ENCODE data around the gene SOD3.
A peak's percentile ranks its signal among the peaks of the same experiment; 100 is the strongest.

Gene SOD3

DNA sequence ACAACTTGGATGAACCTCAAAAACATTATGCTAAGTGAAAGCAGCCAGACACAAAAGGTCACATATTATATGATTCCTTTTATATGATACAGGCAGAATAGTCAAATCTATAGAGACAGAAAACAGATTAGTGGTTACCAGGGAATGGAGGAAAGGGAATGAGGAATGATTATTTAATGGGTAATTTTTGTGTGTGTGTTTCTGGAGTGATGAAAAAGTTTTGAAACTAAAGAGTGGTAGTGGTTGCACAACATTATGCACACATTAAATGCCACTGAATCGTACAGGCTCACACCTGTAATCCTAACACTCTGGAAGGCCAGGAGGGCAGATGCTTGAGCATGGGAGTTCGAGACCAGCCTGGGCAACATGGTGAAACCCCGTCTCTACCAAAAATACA is 19.6 kb upstream of the SOD3 start:
- DNase-seq: no peak

DNA sequence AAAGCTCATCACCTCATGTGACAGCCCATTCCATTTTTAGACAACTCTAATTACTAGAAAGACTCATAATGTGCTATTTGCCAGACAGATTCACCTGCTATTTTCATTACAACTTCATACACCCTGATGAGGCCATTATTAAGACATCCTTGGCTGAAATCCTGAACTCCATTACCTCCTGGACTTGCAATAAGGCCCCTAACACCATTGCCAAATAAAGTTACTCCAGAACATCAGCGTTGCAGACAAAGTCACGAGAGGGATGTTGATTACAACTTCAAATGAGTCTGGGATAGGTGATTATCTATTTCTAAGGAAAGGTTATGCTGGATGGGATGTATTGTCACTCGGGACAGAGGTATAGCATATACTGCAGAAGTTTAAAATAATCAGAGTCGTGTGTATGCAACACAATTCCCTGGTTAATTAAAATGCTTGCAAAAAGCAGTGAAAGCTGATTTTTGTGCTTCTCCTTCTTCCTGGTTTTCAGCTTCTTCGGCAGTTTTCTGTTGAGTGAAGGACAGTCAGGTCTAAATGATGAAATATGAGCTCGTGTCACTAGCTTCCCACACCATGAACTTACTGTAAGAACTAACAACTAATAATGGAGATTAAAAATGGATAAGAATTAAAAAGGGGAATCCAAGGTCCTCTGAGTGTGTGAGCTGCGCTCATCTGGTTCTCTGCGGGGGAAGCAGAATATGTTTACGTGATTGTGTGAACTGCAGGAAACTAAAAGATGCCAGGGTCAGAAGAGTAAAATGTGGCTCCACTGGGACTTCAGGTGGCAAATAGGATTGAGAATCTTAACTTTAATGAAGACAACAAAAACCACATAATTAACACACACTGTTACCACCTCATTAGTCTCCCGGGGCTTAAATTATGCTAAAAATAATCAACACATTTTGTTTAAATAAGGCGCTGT is 17.6 kb upstream of the SOD3 start:
- peak; percentile 26 for DNase-seq

DNA sequence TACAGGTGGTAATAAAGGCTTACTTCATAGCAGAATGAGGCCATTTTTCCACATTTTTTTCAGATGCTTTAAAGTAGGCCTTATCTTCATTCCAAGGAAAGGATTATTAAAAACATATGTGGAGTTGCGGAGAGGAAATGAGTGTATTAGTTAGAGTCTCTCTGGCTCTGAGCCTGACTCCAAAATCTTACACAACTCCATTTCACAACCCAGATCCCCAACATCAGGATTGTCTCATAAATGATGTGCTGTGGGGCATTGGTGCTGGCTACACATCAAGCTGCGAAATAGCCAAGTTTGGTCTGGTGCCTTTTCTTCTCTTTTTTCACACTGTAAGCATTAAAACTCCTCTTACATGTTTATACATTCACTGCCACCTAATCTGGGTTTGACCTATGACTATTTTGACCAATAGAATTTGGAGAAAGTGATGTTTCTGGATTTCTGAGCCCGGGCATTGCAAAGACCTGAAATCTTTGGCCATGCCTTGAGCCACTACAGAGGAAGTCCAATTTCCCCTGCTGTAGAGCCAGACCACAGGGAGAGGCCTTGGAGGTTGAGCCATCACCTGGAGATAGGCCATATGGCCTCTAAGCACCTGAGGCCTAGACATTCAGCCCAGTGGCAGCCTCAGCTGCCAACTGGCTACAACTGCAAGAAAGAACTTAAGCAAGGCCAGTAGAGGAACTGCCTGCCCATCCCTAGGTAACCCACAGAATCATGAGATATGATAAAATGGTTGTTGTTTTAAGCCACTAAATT is 16.7 kb upstream of the SOD3 start:
- peak; percentile 48 for DNase-seq

DNA sequence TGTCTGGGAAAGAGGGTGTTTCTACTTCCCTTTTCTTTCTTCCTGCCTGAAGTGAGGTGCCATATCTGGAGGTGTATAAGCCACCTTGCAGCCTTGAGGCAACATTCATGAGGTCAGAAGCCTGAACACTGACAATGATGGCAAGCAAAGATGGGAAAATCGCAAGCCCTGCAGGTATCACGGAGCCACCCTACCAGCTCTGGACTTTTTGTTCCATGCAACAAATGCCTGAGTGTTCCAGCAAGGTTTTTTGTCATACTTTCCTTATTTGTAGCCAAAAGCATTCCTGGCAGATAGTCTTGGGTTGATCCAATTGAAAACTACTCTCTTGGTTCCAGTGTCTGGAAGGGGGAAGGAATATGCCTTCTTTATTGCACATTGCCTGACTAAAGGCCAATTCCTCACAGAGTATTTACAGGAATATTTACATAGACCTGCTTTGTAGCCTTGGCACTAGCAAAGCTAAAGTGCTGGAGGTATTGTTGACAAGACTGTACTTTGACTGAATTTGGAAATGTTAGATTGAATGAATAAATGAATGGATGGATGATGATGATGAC is 14.4 kb upstream of the SOD3 start:
- no peak for DNase-seq

DNA sequence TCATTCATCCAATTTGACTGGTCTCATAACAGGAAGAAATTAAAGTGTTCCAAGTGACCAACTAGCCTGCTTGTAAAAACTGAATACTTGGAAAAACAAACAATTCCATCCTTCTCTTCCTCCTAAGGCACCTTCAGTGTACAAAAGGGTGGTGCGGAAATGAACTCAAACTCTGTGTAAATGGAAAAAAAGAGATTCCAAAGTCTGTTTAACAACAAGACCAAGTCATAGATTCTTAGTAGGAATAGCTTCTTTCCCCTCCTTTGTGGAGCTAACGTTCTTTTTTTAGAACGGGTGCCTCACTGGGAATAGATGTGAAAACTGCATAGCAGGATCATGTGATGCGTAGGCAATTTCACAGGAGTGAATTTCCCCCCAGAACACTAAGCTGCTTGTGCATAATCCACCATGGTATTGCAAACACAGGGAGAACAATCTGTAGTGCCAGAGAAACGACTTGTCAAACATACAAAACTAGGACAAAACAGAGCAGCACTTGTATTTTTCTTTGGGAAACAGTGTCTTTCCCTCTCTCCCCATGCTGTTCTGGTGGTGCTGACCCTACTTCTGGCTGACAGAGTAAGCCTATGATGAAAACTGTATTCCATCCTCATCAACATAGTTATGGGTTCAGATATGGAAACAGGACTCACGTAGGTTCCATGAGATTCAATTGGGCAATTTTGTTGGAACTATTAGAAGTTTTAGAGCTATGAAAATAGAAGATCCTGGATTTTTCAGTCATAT is 13.2 kb upstream of the SOD3 start:
- no peak for DNase-seq

DNA sequence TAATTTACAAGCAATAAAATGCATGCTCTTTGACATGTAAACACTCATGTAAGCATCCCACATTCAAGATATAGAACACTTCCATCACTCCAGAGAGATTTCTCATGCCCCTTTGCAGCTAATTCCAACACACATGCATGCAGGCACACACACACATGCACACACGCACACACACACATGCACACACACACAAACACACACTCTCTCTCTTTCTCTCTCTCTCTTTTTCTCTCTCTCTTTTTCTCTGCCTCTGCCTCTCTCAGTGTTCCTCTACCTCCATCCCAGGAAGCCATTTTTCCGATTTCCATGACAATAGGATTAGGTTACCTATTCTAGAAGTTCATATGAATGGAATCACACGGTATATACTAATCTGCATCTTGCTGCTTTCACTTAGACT is 11.9 kb upstream of the SOD3 start:
- no peak for DNase-seq

DNA sequence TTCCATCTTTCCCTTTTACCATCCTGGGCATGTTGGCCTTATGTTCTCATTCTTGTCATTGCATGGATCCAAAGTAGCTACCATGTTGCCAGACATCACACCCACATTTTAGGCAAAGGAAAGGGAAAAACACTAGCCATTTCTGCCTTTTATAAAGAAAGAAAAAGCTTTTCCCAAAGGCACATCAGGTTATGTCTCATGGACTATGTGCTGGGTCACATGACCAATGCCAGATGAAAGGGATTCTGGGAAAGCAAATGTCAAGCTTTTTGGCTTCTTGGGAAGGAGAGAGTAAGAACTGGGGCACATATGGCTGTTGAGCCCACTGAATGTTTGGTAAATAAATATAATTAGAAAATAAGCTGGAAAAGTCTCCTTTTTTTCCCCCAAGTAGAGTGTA is 4.3 kb upstream of the SOD3 start:
- DNase-seq: no peak

DNA sequence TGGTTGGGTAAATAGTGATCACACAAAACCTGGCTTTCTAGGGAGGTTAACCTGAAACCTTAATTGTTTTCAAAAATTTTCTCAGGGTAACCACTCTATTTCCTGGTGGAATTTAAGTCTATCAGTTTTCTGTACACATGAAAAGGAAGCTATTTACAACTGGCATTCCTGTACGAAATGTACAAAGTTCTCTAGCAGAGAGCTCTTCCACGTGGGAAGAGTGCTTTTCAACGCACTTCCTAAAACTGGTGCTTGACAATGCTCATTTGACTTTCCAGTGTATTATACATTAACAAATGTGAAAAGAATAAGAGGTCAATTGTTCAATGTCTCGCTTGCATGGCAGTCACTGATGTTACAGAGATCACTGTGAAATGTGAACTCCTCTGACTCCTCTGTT is 2.8 kb upstream of the SOD3 start:
- DNase-seq: no peak

DNA sequence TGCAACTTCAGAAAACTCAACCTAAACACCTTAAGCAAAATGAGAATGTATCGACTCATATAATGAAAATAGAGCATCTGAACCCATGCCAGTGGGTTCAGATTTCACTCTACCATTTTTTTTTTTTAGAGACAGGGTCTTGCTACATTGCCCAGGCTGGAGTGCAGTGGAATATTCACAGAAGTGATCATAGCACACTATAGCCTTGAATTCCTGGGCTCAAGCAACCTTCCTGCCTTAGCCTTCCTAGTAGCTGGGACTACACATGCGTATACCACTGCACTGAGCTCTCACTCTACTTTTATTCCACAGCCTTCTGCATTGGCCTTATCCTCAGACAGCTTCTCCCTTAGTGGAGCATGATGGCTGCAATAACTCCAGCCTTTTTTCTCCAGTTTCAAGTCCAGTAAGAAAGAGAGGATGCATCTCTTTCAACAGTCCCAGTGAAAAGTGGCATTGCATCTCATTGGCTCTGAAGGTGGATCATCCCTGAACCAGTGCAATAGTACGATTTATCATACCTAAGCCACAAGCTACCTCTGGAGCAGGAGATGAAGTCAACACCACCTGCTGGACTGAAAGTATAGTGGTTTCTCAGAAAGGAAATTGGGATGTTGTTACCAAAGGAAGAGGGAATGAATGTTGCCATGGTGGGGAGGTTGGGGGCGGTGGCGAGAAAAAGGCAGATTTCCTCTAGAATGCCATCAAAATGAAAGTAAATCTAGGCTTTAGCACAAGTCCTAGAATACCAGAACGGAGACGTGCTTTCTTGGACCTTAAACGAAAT is 2.0 kb upstream of the SOD3 start:
- peak; percentile 50 for DNase-seq

DNA sequence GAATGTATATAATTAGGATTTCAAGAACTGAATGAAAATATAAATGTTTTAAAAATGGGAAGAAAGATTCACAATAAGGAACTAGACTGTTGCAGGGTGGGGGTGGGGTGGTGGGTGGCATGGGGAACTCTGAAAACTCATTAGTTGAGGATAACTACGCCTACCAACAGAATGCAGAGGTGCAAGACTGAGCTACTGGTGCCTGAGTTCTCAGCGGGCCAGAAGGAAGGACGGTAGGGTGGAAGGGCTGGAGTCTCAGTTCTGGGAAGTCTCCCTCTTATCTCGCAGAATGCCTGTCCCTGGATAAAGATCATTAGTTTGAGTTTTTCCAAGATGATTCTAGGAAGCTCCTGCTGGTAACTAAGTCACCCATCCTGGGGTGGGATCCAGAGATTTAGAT is 1.3 kb upstream of the SOD3 start:
- DNase-seq: peak; percentile 38

DNA sequence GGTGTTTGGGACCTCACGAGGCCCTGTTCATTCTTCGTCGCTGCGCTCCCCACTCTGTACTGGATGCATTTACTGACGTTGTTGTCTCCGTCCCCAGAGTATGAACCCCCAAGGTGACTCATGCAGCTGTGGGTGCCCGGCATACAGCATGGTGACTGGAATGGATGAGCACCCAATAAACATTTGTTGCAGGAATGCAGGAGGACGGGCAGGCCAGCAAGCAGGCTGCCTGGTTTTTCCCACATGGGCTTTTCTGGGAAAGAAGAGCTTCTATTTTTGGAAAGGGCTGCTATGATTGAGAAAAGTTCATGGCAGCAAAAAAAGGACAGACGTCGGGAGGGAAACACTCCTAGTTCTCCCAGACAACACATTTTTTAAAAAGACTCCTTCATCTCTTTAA is 893 bp upstream of the SOD3 start:
- no peak for DNase-seq

DNA sequence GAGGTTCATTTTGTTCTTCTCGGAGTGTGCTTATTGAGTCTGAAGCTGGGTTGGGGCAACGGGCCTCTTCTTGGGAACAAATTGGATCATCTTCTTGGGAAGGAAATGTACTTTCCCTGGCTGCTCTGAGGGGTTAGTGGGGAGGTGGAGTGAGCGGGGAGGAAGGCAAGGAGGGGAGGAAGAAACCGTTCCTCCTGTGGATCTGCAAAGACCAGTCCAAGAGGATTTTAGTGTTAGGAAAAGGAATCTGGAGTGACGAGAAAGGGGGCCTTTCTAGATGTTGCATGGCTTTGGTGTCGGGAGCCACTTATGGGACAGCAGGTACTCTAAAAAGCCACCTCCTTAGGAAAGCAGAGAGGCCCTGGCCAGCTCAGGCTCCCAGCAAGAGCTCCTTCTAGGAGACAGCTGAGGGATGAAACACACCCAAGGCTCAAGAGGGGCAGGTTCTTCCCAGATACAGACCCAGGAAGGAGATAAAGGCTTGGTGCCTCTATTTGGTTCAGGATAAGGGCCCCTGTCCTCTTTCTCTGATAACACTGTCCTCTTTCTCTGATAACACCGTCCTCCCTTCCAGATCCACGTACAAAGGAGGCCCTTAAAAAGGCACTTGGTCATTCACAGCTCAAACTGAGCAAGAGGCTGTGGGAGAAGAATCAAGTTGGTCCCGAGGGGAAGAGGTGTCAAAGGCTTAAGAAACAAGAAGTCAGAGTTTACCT is 451 bp downstream of the SOD3 start:
- DNase-seq: no peak

DNA sequence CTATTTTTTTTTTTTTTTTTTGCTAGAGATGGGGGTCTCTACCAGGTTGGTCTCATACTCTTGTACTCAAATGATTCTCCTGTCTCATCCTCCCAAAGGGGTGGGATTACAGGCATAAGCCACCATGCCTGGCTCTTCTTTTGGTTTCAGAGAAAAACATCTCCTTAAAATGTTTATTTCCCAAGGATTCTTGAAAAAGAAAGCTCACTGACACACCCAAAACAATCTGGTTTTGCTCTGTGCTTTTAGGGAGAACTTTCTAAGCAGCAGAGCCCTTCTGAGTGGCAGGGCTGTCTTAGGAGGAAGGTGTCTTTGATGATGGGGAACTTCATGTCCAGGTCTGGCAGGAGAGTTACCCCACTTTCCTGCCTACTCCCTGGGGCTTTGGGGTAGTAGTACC is 1.2 kb downstream of the SOD3 start:
- DNase-seq: no peak

DNA sequence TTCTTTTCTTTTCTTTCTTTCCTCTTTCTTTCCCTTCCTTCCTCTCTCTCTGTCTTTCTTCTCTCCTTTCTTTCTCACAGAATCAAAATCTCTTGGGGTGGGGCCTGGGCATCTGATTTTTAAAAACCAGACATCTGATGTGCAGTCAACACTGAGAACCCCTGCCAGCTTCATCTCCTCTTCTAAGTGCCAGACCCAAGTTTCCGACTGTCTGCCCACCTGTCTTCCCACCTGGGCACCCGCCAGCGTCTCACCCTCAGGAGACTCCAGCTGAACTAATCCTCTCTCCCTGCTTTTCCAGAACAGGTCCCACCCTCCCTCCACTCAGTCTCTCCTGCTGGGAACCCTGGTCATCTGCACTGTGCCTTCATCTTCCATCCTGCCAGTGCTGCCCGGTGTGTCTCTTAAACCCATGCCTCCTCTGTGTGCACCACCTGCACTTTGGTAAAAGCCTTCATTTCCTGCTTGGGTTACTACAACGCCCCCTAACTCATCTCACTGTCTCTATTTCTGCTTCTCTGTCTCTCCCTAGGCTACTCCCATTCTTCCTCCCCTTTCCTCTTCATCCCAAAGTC is 2.8 kb downstream of the SOD3 start:
- no peak for DNase-seq

DNA sequence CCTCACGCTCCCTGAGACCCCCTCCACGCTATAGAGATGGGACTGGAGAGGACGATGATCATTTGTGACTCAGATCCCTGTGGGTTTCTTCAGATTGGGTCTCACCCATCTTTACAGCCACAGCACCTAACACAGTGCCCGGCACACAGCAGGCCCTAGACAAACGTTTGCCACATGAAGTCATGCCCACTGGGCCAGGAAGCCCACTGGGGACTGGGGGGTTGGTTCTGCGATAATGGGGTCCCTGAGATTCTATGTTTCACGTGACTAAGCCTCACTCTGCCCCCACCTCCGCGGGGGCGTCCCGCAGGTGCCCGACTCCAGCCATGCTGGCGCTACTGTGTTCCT is 3.8 kb downstream of the SOD3 start:
- no peak for DNase-seq

DNA sequence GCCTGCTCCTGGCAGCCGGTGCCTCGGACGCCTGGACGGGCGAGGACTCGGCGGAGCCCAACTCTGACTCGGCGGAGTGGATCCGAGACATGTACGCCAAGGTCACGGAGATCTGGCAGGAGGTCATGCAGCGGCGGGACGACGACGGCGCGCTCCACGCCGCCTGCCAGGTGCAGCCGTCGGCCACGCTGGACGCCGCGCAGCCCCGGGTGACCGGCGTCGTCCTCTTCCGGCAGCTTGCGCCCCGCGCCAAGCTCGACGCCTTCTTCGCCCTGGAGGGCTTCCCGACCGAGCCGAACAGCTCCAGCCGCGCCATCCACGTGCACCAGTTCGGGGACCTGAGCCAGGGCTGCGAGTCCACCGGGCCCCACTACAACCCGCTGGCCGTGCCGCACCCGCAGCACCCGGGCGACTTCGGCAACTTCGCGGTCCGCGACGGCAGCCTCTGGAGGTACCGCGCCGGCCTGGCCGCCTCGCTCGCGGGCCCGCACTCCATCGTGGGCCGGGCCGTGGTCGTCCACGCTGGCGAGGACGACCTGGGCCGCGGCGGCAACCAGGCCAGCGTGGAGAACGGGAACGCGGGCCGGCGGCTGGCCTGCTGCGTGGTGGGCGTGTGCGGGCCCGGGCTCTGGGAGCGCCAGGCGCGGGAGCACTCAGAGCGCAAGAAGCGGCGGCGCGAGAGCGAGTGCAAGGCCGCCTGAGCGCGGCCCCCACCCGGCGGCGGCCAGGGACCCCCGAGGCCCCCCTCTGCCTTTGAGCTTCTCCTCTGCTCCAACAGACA is 4.4 kb downstream of the SOD3 start:
- DNase-seq: no peak

DNA sequence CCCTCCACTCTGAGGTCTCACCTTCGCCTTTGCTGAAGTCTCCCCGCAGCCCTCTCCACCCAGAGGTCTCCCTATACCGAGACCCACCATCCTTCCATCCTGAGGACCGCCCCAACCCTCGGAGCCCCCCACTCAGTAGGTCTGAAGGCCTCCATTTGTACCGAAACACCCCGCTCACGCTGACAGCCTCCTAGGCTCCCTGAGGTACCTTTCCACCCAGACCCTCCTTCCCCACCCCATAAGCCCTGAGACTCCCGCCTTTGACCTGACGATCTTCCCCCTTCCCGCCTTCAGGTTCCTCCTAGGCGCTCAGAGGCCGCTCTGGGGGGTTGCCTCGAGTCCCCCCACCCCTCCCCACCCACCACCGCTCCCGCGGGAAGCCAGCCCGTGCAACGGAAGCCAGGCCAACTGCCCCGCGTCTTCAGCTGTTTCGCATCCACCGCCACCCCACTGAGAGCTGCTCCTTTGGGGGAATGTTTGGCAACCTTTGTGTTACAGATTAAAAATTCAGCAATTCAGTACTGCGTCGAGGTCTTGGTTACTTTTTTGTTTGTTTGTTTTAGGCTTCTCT is 5.0 kb downstream of the SOD3 start:
- no peak for DNase-seq

DNA sequence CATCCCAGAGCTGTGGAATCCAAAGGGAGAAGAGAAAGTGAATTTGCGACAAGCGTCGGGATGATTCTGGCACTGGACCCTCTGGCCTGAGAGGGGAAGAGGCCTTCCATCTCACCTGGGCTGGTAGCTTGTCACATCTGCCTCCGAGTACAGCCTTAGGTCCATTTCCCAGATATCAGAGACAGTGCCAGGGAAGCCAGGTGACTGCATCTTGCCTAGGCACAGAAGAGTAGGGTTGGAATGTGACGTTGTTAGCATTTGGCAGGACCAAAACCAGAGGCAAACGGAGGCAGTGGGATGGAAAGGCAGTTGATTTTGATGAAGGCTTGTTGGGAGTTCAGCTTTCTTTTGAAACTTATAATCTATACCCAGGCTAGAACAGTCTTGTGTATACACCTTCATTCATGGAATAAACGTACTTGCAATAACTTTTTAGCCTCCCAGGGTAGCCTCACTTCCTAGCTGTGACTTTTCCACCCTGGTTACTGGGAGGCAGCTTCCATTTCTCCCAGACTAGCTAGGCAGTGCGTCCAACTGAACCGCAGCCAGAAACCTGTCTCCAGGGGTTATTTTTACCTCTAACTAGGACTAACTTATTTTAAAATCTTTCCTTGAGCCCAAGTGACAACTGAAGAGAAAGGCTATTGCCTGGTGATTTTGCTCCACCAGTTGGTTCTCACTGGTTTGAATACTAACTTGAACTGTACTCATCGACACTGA is 5.9 kb downstream of the SOD3 start:
- no peak for DNase-seq

DNA sequence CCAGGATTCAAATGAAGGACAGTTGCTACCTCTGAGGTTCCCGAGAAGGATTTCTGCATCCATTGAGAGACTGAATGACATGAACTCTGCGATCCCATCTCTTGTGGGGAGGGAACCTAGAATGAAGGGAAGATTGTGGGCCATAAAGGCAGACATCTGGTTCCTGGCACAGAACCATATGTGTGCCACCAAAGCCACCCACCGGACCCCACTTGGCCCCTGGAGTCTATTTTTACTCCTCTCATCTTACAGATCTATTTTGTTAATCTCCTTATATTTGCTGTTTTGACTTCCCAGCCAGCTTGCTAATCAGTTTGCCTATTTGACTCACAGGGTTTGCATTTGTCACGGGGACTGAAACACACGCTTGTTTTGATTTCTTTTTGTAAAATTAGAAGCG is 7.3 kb downstream of the SOD3 start:
- DNase-seq: no peak

DNA sequence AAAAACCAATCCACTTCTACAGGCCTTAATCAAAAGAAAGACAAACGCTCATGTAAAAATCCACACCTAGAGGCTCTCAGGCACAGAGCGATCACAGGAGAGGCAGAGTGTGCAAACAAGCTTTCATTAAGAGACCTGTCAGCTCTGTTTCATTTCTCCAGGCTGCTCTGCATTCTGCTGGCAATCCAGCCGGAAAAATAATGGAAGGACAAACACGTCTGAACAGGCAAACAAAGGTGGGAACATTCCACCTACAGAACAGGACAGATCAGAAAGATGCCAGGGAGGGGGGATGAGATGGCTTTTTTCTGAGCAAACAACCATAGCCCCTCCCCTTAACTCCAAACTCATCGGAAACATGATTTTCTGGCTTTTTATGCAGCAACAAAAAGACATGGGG is 9.7 kb downstream of the SOD3 start:
- no peak for DNase-seq

Data from suppressor macrophage treated with lipopolysaccharide for 4 hours (primary cell).